Measurements from ENCODE around the gene KCNB1. TPM values are rescaled to one million over a fixed set of nuclear protein-coding genes. Genes with fewer than 3 reads are reported as not detected.

KCNB1 gene
- total RNA-seq, 1 experiment from 2014 or later: 0.68 TPM

- no peaks in the 10 kb centered on the region for H3K9me3 ChIP-seq (ENCODE audit: control insufficient read depth, low read depth, low read length)
- H2BK12ac ChIP-seq (ENCODE audit: insufficient read length, low read depth, low read length): no peak overlapping the region
- no peak for DNase-seq
- H3K27me3 Mint-ChIP-seq (ENCODE audit: low read depth): peaks cover 57% of the 10 kb centered on the region
- H4K5ac ChIP-seq (ENCODE audit: insufficient read length, low read depth, low read length): no peak overlapping the region
- H3K27ac ChIP-seq (ENCODE audit: insufficient read length, low read depth, low read length): no peak overlapping the region
- no peak overlapping the region for H2BK20ac ChIP-seq (ENCODE audit: low read depth, low read length, poor library complexity, severe bottlenecking)
- no peak overlapping the region for H2BK15ac ChIP-seq (ENCODE audit: low read depth, low read length)
- no peaks in the 10 kb centered on the region for H3K79me1 ChIP-seq (ENCODE audit: insufficient read depth, low read depth, low read length, poor library complexity, severe bottlenecking)
- no peaks in the 10 kb centered on the region for H3K4me1 ChIP-seq (ENCODE audit: insufficient read depth, low read length)
- no peak for TF ChIP-seq CTCF (conservative IDR thresholded peaks at IDR 0.05)
- H3K27ac Mint-ChIP-seq: peak overlapping the region in 1 of 3 experiments; percentile 12; a peak in 2 of 7 replicates
- no peaks in the 10 kb centered on the region for H3K79me2 ChIP-seq (ENCODE audit: insufficient read depth, low read length)
- no peak overlapping the region for H3K23ac ChIP-seq (ENCODE audit: insufficient read length, low read depth, low read length)
- no peak overlapping the region for H3K4me3 Mint-ChIP-seq
- WGBS (ENCODE audit: extremely low coverage, insufficient read length, low lambda C conversion rate): no CpG with 5 or more reads among the region's 5 CpGs
- H3K4ac ChIP-seq (ENCODE audit: low read depth, low read length): no peak overlapping the region
- H3K9me3 Mint-ChIP-seq: no peaks in the 10 kb centered on the region
- H3K4me1 Mint-ChIP-seq: peaks cover 17 to 20% of the 10 kb centered on the region in 2 experiments
- H2AK5ac ChIP-seq (ENCODE audit: insufficient read length, low read length): no peak overlapping the region
- no peak overlapping the region for H2BK5ac ChIP-seq (ENCODE audit: insufficient read length, low read length)
- no peaks in the 10 kb centered on the region for H3K27me3 ChIP-seq (ENCODE audit: insufficient read depth, low read length)
- no peak overlapping the region for H3K4me2 ChIP-seq (ENCODE audit: insufficient read depth, insufficient read length, low read length)
- H3K23me2 ChIP-seq (ENCODE audit: insufficient read length, low read depth, low read length, poor library complexity, severe bottlenecking): no peaks in the 10 kb centered on the region
- no peak overlapping the region for H2BK120ac ChIP-seq (ENCODE audit: low read depth, low read length, poor library complexity, severe bottlenecking)
- no peak overlapping the region for H3K9ac ChIP-seq (ENCODE audit: extremely low read depth, insufficient read length, low read length)
- H3K14ac ChIP-seq (ENCODE audit: insufficient read depth, low read length): no peak overlapping the region
- no peak overlapping the region for H2AFZ ChIP-seq (ENCODE audit: low read length)
- H4K20me1 ChIP-seq (ENCODE audit: control insufficient read depth, insufficient read depth, insufficient read length): no peaks in the 10 kb centered on the region
- no peak overlapping the region for H3K56ac ChIP-seq (ENCODE audit: insufficient read length, low read depth, low read length)
- no peak overlapping the region for H4K8ac ChIP-seq (replicated peaks; ENCODE audit: insufficient read length, low read depth, low read length)
- H3K18ac ChIP-seq (ENCODE audit: insufficient read length, low read depth, low read length): no peak overlapping the region
- no peaks in the 10 kb centered on the region for H3K36me3 Mint-ChIP-seq (ENCODE audit: insufficient read depth in 1 of 3, low read depth in 3 of 3)
- no peak overlapping the region for H4K91ac ChIP-seq (ENCODE audit: insufficient read length, low read depth, low read length)
- H3T11ph ChIP-seq (ENCODE audit: low read length): no peak overlapping the region
Measured at GRCh38 chr20:49368596-49368995, 113.9 kb downstream of the KCNB1 start.

Data from H9 (cell line).